Stimulated activated CD4-positive, alpha-beta T cell treated with anti-CD3 and anti-CD28 coated beads, TNF-alpha, amount 100 ng/mL, for 1 hour (primary cell): ENCODE measurements around the gene CDO1.

ENCODE experiments used
- DNase-seq, 3 donors: peaks; one replicate each; pipeline ENCODE4 v3.0.0-alpha.2; 2020; ENCODE audit warnings: low read depth in 3 of 3, low spot score in 1 of 3

The CDO1 gene

DNA sequence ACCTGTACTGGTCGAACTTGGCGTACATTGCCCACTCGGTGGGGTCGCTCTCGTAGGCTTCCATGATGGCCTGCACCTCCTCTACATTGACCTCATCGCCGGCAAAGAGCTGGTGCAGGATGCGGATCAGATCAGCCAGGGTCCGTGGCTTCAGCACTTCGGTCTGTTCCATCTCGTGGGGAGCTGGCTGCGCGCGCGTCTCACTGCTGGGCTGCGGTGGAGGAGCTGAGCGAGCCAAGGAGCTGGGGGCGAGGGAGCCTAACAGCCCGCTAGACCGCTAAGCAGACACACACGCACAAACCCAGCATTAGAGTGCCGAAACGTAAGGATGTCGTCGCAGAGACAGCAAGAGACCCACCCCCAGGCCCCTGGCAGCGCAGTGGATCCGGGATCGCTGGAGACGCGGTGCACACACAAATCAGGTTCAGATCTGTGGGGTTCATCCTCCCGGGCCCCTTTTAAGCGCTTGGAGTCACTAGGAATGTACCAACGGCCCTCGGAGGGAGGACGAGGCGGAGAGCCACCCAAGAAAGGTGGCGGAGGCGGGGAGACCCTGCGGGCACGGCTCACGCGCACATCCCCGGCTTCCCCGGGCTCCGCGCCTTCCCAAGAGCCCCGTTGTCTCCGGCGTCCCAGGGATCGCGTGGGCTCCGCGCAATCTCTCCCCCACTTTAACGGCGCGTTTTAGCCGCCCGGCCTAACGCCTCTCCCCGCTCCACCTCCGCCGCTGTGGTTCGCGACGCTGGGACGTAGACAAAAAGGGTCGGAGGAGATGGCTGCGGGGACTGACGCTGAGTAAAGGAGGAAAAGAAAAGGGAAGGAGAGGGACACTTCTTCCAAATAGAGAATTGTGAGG is at the start of gene CDO1:
TSS of gene CDO1 (minus strand) at position 434 of the 856 bp plus-strand sequence. CDS start at position 172, 262 bp downstream.
- no peak for DNase-seq

DNA sequence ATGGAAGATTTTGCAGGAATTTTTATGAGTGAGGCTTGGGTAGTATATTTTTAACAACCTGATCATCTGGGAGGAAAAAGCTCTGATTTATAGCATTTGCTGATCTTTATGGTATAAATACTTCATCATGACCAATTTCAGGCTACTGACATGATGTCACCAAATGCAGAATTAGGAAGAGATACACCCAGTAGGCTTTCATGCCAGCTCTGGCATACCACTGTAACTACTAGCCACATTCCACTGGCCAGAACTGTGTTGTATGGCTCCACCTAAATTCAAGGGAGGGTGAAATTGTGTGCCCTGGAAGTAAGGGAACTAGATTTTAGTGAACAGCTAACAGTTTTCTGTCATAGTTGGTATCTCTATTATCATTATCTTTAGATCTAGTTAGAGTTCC is 42.9 kb upstream of the CDO1 start:
- no peak for DNase-seq

DNA sequence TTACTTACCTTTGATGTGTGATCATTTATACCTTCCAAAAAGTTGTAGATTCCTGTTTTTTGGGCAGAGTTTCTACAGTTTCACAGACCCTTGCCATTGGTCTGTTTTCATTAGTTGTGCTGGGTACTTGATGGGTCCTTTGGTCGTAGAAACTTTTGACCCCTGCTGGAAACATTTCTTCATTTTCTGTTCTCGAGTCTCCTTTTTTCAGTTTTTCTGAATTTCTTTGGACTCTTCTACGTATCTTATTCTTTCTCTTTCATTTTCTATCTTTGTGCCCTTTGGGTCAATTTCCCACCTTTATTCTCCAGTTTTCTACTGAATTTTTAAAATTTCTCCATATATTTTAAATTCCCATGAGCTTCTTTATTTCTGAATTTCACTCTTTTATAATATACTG is 41.9 kb upstream of the CDO1 start:
- DNase-seq: no peak

DNA sequence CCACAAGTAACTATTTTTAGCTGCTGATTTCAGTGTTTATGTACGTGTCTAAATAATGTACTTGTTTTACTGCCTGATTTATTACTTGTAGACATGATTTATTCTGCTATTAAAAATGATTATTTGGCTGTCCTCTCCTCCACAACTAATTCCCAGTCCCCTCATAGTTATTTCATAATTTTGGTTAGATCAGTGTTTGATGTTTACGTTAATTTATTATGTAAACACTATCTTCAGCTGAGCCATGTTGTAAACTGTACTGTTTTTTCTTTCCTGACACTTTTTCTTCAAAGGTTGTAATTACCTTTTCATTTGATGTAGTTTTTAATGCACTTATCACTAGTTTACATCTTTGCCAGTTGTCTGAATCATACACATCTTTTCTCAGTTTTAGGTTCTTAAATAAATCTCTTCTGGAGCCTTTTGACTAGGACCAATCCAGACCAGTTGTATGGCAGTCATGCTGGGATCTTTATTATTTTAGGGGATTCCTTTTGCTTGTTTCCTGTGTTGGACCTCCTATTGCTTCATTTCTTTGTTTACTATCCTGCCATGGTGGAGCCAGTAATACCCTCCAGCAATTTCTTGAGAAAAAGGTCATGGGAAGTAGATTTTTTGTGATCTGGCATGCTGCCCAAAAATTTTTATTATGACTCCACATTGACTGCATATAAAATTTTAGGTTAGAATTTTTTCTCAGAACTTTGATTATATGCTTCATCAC is 41.3 kb upstream of the CDO1 start:
- DNase-seq: no peak

DNA sequence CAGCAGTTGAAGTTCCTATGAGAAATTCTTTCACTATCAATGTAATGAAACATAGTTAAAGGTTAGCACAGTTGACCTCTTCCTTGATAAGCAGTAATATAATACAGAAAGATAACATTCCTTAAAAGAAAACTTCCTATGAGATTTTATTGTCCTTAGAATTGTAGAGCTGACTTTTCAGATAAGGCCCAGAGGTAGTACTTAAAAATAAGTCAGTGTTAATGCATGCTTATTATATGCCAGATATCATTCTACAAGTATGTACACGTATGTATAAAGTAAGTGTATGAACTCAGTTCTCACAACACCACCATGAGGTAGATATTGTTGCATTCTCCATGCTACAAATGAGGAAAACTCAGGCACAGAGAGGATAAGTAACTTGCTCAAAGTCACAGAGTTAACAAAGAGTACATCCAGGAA is 40.6 kb upstream of the CDO1 start:
- no peak for DNase-seq

DNA sequence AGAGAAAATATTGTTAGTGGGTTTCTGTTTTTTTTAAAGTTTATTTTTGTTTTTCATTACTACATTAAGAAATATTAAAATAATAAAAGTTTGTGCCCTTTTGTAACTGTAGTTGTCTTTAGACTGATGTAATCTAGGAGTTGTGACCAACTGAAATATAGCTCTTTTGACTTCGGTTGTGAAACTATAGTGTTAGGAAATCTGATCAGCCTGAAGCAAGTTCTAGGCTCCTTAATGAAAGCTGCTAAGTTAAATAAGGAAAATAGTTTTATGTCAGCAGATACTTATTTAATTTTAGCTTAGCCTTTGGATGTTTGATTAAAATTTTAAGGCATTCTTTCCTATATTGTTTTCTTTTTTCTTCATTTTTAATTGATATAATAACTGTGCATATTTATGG is 39.5 kb upstream of the CDO1 start:
- DNase-seq: no peak

DNA sequence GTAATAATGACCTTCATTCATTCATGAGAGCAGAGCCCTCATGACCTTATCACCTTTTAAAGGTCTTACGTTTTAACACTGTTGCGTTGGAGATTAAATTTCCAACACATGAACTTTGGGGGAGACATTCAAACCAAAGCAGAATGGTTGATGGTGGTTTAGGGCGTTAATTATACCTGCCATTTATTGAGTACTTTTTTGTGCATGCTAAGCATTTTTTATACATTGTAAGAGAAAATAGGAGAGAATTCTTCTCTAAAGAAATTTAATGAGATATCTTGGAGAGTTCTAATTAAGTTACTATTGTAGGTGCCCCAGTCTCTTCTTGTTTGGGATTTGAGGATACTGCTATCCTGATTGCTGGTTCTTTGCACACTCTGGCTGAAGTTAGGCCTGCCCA is 37.7 kb upstream of the CDO1 start:
- DNase-seq: no peak

DNA sequence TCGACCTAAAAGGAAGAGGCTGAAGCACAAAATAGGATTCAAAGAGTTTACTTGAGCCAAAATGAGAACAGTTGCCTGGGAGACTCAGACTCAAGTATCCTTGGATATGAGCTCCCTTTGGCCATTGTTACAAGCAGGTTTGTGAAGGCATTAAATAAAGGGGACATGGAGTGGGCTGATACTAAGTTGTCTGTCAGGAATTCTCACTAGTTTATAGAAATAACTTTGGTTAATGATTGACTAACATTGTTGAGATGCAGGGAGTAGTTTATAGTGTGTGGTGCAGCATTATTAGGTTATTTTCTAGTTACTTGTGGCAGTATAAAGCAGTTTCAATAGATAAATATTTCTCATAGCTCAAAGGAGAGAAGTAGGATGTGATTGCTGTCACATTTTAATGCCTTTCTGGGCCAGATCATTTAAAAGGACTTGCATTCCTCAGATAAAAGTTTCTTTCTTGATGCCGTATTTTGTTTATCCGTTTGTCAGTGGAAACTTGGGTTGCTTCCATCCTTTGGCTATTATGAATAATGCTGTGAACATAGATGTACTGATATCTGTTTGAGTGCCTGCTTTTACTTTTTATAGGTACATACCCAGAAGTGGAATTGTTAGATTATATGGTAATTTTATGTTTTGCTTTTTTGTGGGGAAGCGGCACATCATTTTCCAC is 34.4 kb upstream of the CDO1 start:
- no peak for DNase-seq

DNA sequence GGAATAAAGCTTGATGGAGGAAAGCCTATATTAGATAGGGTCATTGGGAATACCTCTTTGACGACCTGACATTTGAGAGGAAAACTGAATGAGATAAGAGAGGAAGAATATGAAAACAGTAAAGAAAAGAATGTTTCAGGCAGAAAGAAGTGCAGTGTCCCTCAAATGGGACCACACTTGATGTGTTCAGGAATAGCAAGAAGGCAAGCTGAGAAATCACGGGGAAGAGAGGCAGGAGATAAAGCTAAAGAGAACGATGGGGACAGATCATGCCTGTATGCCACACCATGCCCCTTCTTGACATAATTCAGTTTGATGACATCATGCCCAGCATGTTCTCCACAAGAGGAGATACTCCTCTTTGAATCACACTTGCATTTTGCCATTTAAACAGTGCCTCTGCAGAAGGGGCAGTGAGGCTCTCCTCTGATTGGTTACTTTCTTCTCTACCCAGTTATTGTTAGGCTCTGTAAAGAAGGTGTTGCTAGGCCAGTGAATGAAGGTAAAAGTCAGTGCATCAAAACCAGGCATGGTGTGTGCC is 32.9 kb upstream of the CDO1 start:
- DNase-seq: no peak

DNA sequence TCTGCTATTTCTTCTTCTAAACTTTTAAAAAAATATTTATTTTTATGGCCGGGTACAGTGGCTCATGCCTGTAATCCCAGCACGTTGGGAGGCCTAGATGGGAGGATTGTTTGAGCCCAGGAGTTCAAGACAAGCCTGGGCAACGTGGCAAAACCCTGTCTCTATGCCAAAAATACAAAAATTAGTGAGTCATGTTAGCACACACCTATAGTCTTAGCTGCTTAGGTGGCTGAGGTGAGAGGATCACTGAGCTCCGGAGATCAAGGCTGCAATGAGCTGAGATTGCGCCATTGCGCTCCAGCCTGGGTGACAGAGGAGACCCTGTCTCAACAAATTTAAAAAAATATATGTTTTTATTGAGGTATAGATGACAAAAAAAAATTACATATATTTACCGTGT is 30.8 kb upstream of the CDO1 start:
- no peak for DNase-seq

DNA sequence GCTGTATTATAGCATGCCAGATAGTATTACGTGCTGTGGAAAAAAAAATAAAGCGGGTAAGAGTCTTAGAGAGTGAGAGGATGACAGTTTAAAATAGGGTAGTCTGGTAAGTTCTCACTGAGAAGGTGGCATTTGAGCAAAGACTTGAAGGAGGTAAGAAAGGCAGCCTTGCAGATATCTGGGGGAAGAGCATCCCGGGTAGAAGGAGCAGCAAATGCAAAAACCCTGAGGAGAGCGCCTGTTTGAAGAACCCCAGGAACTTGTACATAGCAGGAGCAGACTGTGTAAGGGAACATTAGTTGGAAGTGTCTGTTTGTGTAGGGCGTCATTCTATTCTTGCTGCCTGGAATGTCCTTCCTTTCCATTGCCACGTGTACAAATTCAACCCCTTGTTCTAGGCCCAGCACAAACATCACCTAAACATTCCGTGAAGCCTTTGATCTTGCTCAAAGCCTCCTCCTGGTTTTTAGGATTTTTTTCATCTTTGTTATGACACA is 27.9 kb upstream of the CDO1 start:
- no peak for DNase-seq

DNA sequence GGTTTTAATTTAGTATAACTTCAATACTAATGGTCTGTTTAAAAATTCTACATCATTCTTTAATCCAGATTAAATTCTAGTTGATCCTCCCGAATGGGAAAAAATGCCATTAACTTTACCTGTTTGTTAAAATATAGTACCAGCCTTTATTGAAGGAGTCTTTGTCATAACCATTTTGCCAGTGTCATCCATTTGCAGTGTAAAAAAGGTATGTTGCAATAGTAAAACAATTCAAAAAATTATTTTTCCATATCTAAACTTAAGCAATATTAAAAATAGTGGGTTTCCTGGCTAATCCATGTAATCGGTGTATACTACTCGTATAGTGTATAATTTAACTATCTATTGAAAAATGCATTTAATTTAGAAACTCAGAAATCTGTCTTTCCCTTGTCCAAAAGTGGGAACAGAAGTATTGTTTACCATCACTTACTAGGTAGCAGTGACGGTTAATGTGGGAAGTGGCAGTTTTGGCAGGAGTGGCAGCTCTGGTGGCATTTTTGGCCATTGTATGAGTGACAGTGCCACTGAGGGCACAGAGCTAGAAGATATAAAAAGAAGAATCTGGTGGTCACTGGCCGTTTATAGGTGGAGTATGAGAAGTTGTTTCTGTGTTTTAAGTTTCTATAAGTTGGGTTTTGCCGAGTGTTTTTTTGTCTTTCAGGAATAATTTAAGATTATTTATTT is 27.1 kb upstream of the CDO1 start:
- DNase-seq: no peak

DNA sequence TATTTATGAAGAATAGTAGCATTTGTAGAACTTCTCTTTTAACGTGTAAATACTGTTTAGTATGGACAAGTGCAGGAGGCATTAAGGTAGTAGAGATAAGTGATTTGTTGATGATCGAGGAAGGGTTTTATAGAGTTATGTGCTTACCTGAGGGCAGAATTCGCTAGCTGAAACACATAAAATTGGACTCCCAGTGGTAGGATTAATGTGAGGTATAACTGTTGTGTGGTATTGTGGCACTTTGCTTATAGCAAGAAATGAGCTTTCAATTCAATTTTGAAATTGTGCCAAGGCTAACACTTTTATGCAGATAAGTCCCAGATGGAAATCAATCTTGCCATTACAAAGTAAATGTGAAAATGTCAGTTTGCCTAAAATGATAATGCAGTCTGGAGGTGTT is 26.5 kb upstream of the CDO1 start:
- no peak for DNase-seq

DNA sequence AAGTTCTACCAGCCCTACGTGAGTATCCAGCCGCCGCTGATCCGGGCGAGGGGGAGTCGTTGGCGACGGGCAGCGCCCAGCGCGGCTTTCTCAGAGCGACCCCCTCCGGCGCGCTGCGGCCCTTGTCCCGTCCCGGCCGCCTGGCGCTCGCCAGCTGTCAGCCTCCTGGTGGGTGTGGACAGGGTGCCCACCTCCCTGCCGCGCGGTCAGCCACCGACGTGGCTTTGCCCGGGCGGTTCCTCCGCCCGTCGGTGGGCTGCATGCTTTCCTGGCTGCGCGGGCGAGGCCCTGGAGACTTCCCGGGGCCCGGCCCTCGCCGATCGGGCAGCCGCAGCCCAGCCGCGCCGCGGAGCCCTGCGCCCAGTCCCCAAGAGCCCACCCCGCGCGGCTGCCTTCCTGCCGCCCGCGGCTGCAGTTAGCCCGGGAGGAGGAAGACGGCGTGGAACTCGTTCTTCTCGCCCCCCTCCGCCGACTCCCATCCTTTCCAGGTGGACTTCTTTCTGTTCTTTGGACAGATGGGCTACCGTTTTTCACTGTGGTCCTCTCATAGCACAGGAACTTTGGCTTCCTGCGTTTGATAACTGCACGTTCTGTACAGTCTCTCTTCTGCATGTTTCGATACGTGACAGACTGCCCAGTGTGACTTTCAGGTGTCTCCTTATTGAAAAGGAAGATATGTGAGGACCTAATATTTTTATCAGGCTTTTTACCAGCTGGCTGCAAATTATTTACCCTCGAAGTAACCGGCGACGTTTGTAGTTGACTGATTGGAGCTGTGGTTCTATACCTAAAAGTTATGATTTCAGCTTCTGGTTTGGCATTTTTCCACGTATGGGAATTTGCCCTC is 25.9 kb upstream of the CDO1 start:
- peak in 1 of 3 donors; percentile 0 for DNase-seq

DNA sequence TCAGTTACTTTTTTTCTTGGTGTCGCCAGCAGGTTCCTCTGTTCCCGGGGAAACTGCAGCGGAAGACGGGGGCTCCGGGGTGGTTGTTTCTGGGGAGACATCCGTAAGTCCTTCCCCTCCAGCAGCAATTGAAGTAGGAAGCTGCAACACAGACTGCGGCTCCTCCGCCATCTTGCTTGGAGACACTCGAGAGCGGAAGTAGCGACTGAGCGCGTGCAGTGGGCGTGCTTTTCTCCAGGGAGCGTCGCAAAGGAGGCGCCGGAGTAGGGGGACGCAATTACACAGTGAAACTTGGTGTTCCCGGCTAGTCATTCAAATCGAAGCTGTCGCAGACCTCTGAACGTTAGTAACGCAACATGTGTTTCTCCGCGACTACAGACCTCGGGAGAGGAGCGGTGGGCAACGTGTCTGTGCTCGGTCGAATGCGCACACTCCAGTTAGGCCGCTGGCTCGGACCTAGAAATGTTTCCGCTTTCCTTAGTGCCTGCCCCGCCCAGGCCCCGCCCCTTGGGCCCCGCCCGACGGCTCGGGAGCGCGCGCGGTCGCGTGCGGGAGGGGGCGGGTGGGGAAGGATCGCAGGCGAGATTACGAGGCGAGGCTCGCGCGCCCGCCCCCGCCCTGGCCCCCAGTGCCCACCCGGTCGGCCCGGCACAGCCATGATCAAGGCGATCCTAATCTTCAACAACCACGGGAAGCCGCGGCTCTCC is 25.1 kb upstream of the CDO1 start, which contains the start of the genes AP3S1 and ATG12:
TSS of gene AP3S1 (plus strand) at position 554 of the 707 bp plus-strand sequence. CDS start at position 657, 103 bp downstream.
TSS of gene ATG12 (minus strand) at position 184 of the 707 bp plus-strand sequence. CDS start at position 171, 13 bp downstream.
- peak; percentile 56 to 92 (median 73) for DNase-seq

DNA sequence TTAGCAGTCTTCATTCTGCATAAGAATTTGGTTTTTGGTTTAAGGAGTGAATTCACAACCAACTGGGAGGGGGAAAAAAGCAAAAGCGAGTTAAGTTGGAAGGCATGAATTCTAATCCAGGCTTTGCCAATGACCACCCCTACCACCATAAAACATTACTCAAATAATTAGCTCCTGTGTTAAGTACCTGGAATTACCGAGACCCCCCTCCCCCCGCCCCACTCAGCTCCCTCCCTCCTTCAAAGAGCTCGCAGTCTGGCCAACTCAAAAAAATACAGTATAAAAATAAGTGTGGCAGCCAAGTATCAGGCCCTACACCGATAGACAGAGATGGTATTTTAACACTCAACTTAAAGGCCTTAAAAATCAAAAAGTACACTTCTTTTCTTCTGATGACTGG is 24.4 kb upstream of the CDO1 start:
- DNase-seq: no peak

DNA sequence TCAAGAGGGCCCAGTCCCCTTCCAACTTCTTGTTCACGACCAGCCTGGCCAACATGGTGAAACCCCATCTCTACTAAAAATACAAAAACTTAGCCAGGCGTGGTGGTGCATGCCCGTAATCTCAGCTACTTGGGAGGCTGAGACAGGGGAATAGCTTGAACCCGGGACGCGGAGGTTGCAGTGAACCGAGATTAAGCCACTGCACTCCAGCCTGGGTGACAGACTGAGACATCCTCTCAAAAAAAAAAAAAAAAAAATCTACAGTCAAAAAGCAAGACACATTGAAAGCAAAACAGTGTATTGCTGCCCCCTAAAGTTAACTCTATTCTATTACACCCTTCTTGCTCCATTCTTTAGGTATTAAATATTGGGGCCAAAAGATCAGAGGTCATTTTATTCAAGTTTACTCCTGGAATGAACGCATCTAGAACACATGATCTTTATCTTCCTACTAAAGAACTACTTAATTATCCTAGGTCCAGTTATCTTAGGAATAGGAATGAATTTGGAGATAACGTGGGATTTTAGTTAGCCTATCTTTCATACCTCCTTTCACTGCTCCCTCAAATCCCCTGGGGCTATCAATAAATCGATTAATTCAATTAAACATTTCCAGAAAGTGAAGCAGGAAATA is 22.5 kb upstream of the CDO1 start:
- no peak for DNase-seq

DNA sequence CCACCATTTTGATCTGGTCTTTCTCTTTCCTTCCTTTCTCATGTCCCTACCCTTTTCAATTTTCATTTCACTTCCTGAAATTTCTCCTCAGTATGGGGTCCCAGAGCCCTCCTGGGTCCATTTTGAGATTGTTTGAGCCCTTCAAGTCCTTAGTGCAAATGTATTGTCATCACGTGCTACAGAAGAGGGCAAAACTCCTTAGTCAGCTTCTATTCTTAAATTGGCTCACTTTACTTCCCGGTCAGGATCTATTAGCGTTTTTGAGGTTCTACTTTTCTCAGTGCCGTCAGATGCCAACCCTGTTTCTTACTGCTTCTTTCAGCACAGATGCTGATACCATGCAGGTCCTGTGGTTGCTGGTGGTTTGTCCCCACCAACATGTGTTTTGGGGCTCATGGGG is 19.0 kb upstream of the CDO1 start:
- DNase-seq: no peak
